Stimulated activated naive CD4-positive, alpha-beta T cell treated with Interleukin-2 at 50 U/mL for 16 hours (primary cell): ENCODE results near the gene IL10RA.

Source experiments
- DNase-seq: peaks from one replicate; lab custom pipeline; 2025; lab: John Stamatoyannopoulos, UW

The IL10RA gene

DNA sequence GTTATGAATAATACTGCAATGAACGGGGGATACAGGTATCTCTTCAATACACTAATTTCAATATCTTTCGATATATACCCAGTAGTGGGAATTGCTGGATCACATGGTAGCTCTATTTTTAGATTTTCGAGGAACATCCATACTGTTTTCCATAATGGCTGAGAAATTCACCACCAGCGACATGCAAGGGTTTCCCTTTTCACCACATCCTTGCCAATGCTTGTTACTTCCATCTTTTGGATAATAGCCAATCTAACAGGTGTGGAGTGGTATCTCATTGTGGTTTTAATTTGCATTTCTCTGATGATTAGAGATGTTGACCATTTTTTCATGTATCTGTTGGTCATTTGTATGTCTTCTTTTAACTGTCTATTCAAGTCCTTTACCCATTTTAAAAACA is 5.9 kb downstream of the IL10RA start:
- no peak for DNase-seq

DNA sequence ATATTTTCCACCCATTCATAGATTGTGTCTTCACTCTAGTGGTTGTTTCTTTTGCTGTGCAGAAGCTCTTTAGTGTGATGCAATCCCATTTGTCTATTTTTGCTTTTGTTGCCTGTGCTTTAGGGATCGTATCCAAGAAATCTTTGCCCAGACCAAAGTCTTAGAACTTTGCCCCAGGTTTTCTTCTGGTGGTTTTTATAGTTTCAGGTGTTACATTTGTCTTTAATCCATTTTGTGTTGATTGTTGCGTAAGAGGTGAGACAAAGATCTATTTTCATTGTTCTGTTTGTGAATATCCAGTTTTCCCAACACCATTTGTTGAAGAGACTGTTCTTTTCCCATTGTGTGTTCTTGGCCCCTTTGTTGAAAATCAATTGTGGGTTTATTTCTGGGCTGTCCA is 6.4 kb downstream of the IL10RA start:
- DNase-seq, result no peak

DNA sequence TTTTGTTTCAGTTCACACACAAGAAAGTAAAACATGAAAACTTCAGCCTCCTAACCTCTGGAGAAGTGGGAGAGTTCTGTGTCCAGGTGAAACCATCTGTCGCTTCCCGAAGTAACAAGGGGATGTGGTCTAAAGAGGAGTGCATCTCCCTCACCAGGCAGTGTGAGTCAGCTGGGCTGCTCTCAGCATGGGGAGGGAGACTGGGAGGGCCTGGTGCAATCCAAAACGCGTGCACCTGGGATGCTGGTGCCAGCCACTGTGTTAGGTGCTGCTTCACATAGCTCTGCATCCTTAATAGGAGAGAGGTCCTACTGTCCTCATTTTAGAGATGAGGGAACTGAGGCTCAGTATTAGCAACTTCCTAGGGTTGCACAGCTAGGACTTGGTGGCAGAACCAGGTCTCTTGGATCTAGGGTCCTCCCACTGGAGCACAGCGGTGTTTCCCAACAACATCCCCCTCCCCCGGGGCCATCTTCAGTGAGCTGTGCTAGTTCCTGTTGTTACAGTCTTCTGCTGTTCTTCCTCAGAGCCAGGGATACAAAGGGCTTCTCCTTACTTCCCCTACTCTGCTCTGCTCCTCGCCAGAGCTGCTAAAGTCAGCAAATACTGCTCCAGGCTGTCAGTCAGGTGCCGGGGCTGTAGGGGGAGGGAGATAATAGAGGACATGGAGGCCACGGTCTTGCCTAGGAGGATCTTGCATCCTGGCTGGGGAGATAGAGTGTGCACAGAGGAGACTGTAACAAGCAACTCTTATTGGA is 8.0 kb downstream of the IL10RA start:
- DNase-seq, result no peak

DNA sequence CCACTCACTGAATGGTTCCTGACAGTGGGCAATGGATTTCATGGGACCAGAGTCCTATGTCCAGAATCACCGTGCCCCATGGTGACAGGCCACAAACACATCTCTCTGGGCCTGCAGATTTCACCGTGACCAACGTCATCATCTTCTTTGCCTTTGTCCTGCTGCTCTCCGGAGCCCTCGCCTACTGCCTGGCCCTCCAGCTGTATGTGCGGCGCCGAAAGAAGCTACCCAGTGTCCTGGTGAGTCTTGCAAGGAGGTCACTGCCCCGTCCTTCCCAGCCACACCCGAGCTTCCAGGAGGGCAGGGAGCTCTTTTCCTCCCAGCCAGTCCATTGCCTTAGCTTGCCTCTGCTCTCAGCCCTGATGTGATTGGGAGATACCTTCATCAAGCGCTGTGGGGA is 9.3 kb downstream of the IL10RA start:
- no peak for DNase-seq

GRCh38 chr11:117996058-117996457 is 9.9 kb downstream of the IL10RA start:
- DNase-seq, result no peak

GRCh38 chr11:117997406-117997805 is 11.2 kb downstream of the IL10RA start:
- DNase-seq, result no peak

DNA sequence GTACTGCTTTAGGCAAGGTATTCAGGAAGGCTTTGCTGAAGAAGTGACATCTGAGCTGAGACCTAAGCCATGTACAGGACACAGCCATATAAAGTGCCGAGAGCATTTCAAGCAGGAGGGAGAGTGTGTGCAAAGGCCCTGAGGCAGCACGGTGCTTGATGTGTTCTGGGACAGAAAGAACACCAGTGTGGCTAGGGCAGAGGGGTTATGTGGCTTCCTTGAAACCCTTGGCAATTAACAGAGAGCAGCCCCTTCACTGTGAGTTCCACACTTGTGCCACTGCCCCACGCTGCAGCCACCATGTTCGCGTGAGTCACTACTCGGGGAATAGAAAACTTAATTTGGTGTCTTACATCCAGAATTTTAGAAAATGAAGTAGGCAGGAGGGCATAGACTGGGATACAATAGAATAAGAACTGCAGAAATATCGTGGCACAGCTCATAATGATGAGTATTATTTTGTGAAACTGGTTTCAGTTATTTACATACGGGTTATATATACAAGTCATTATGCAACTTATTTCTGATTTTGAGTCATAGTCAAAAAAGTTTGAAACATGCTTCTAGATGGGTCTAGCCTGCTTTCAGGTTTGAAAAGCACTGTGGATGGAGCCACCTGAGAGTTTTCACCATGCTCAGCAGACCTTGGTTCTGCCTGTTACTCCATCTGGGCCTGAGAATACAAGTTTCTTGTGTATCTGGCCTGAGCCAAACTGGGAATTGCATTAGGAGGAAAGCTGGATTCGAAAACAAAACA is 11.8 kb downstream of the IL10RA start:
- peak; percentile 29 for DNase-seq

DNA sequence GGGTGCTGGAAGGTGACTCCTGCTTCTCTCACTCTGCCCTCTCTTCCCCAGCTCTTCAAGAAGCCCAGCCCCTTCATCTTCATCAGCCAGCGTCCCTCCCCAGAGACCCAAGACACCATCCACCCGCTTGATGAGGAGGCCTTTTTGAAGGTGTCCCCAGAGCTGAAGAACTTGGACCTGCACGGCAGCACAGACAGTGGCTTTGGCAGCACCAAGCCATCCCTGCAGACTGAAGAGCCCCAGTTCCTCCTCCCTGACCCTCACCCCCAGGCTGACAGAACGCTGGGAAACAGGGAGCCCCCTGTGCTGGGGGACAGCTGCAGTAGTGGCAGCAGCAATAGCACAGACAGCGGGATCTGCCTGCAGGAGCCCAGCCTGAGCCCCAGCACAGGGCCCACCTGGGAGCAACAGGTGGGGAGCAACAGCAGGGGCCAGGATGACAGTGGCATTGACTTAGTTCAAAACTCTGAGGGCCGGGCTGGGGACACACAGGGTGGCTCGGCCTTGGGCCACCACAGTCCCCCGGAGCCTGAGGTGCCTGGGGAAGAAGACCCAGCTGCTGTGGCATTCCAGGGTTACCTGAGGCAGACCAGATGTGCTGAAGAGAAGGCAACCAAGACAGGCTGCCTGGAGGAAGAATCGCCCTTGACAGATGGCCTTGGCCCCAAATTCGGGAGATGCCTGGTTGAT is 12.6 kb downstream of the IL10RA start:
- no peak for DNase-seq

- DNase-seq, result no peak
Measured at GRCh38 chr11:117999354-117999993, 13.3 kb downstream of the IL10RA start.

- no peak for DNase-seq
Measured at GRCh38 chr11:118000067-118000849, 14.1 kb downstream of the IL10RA start.

DNA sequence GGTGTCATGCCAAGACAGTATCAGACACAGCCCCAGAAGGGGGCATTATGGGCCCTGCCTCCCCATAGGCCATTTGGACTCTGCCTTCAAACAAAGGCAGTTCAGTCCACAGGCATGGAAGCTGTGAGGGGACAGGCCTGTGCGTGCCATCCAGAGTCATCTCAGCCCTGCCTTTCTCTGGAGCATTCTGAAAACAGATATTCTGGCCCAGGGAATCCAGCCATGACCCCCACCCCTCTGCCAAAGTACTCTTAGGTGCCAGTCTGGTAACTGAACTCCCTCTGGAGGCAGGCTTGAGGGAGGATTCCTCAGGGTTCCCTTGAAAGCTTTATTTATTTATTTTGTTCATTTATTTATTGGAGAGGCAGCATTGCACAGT is 14.6 kb downstream of the IL10RA start:
- DNase-seq, result no peak

DNA sequence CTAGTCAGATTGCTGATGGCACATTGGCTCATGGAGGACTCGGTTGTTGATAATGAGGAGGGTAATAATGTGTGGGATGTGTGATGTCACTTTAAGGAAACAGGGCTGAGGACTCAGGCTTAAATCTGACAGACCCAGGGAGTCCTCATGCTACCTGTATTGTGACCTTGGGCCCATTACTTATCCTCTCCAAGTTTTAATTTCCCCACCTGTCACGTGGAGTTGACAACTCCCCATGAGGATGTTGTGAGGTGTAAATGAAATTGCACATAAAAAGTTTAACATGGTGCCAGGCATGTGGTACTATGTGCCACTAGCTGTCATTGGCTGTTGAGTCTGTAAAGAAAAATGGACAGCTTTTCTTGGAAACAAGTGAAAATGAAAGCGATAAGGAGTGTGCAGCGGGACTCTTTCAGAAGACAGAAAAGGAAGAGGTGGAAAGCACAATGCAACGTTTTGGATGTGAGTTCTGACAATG is 15.3 kb downstream of the IL10RA start:
- DNase-seq, result no peak

DNA sequence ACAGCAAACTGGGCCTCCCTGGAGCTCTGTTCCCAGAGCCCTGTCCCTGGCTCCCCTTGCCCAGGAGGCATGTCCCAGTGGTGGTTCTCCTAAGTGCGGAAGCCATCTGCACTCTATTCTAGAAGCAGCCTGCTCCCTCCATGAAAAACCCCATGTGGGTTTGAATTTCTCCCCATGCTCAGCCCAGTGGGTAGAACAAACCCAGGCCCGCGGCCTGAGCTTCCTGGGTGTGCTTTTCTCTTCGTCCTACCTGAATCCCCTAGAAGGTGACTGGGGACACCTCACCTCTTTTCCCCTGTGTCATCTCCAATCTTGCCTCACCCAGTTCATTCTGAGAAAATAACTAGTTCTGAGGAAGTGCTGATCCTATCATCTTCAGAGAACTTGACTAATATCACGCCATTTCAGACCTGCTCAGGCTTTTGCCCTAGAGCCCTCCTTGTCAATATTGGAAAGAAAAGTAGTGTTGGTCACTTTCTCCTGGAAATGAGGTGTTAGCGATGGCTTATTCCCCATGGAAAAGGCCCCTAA is 15.9 kb downstream of the IL10RA start:
- DNase-seq, result peak; percentile 52

- peak; percentile 74 for DNase-seq
Measured at GRCh38 chr11:118002541-118003423, 16.6 kb downstream of the IL10RA start.

- no peak for DNase-seq
Measured at GRCh38 chr11:118003456-118003855, 17.3 kb downstream of the IL10RA start.

- no peak for DNase-seq
Measured at GRCh38 chr11:118004543-118005223, 18.5 kb downstream of the IL10RA start.

DNA sequence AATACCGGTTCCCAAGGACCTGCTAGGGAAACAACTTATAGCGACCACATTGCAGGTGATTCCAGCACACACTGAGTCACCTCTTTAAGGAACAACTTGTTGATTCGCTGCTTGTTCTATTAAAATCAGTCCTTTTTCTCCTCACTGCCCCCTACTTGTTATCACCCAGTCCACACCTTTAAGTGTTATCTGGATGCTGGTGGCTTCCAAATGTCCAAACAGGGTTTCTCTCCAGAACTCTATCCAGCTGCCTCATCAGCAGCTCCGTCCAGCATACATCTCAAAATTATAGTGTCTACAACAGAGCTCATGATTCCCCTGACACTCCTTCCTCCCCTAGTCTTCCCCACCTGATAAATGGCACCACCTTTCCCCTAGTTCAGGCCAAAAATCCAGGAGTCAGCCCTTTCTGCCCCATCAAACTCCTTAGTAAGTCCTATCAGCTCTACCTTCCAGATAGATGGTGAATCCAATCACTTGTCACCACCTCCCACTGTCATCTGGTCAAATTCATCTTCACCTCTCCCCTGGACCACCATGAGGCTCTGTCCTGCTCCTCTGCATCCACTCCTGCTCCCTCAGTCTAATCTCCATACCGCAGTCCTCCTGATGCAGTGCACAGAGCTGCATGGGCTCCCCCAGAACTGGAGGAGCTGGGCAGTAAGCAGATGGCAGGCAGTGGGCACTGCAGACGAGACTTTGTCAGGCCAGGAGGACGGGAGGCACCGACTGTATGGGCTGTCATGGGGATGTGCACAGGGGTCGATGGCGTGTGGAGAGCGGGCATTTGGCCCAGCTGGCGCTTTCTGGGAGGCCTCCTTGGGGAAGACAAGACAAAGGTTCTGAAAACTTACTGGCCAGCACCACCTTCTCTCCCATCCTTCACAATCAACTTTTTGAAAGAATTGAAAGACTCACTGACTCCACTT is 19.3 kb downstream of the IL10RA start:
- no peak for DNase-seq

DNA sequence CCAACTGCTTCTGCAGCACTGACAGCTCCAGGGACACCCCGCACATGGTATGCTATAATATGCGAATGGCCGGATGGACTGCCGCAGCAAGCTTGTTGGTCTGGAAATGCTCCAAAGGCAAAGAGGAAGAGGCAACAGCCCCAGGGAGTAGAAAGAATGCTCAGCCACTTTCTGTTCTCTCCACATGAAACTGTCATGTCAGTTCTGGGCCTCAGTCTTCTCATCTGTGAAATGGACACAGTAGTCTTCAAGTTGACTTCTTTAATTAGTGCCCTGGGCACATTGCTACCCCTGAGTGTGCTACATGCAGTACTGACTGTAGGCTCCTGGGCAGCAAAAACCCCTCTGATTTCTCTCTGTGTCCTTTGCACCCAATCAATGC is 19.9 kb downstream of the IL10RA start:
- no peak for DNase-seq

DNA sequence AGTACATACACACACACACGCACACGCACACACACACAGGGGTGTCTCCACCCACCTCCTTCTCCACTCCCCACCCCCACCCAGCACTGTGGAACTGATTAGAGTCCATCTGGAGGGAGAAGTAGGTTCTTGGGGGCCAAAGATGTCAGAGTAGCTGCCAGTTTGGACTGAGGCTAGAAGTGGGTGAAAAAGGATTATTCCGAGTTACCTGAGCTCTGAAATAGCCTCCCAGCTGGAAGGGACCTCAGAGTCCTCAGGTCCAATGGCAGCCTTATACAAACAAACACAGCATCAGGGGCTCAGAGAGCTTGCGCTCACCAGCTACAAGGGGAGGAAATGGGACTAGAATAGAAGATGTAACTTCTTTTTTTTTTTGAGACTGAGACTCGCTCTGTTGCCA is 20.8 kb downstream of the IL10RA start:
- DNase-seq, result no peak
